ENCODE data around the gene SST. TPM values are rescaled to one million over a fixed set of nuclear protein-coding genes. Genes with fewer than 3 reads are reported as not detected.

Gene SST
- total RNA-seq, result not detected

- peak in 2 of 3 donors; percentile 43 to 71 for DNase-seq (ENCODE audit: low read depth in 2 of 3, low spot score in 2 of 3)
These were observed at the start of gene SST for GRCh38 chr3:187669675-187670504. SST (minus strand) TSS chr3:187670394; CDS start chr3:187670291, 103 bp downstream.

- DNase-seq (ENCODE audit: low read depth in 2 of 3, low spot score in 2 of 3), result no peak
These were observed 49.6 kb upstream of the SST start for GRCh38 chr3:187719628-187720336.

DNA sequence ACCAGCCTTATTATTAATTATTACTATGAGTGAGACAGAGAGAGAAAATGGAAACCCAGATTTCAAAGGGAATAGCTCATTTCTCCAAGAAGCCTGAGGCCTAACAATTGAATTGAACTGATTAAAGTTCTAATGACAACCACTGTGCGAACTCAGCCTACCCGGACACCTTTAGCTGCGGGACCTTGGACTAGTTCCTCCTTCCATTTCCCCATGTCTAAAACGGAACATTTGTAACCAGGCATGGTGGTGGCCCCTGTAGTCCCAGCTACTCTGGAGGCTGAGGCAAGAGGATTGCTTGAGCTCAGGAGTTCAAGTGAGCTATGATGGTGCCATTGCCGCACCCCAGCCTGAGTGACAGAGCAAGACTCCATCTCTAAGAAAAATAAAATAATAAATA lies 48.6 kb upstream of the SST start:
- no peak for DNase-seq (ENCODE audit: low read depth in 2 of 3, low spot score in 2 of 3)

GRCh38 chr3:187717572-187717971 lies 47.4 kb upstream of the SST start:
- no peak for DNase-seq (ENCODE audit: low read depth in 2 of 3, low spot score in 2 of 3)

DNA sequence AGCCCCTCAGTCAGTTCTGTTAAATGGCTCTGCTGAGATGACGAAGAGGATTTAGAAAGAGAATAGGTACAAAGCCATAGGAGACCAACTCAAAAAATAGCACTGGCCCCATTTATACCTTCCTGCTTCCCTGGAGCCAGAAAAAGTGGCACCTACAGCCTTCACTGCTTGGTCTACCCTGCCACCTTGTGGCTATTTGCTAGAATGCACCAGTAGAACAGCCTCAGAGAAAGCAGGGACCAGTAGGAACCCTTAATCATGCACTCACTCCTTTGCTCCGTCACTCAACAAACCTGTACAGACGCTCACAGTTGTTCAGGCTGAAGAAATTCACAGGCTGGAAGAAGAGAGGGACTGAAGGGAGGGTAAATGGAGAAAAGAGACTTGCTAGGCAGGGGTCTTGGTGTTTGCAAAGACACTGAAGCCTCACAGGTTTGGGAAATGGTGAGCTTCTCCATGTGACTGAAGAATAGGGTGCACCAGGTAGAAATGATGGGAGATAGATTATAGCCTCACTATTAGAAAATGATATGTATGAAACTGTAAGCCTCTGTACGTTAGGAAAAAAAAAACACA lies 44.3 kb upstream of the SST start:
- peak; percentile 49 to 86 (median 66) for DNase-seq (ENCODE audit: low read depth in 2 of 3, low spot score in 2 of 3)

GRCh38 chr3:187713504-187713903 lies 43.3 kb upstream of the SST start:
- peak in 2 of 3 donors; percentile 15 to 39 for DNase-seq (ENCODE audit: low read depth in 2 of 3, low spot score in 2 of 3)

DNA sequence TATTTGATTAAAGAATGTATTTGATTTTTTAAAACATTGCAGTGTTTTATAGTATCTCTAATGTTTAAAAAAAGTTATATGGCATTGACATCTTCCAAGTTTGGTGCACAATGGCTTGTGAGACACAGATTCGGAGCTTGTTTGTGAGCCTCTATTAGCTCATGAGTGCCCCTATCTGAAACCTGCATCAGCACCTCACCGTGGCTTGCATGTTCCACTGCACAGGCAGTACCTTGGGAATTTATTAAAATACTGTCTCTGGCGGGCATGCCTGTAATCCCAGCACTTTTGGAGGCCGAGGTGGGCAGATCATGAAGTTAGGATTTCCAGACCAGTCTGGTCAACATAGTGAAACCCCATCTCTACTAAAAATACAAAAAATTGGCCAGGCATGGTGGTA lies 39.0 kb upstream of the SST start:
- no peak for DNase-seq (ENCODE audit: low read depth in 2 of 3, low spot score in 2 of 3)

GRCh38 chr3:187708696-187709095 lies 38.5 kb upstream of the SST start:
- no peak for DNase-seq (ENCODE audit: low read depth in 2 of 3, low spot score in 2 of 3)

DNA sequence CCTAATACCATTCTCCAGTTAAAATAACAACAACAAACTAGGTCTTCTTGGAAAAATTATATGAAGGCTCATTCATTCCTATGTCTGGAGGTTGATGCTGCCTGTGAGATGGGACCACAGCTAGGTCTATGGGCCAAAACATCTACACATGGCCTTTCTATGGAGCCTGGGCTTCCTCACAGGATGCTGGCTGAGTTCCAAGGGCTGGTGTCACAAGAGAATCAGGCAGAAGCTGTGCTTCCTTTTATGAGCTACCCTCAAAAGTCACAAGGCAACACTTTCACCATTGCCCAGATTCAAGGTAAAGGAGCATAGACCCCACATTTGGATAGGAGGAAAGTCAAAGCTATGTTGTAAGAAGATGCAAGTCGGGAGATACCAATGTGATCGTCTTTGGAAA lies 36.8 kb upstream of the SST start:
- DNase-seq (ENCODE audit: low read depth in 2 of 3, low spot score in 2 of 3), result peak in 1 of 3 donors; percentile 54

DNA sequence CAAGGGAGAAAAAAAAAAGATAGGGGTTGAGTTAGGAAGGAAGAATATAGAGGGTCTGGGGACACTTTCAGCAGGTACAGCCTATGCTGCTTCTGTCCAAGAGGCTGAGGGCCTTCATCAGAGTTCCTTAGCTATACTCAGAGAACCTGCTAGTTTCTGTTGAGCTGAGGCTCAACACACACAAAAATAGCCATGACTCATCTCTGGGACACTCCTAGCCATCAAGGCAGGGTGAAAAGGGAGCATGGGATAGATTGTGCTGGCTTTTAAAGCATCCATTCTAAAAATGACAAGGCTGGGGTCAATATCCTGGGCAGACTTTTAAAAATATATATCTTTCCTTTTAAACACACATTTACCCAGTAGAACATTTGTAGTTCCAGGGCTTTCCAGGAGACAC lies 35.0 kb upstream of the SST start:
- DNase-seq (ENCODE audit: low read depth in 2 of 3, low spot score in 2 of 3), result no peak

DNA sequence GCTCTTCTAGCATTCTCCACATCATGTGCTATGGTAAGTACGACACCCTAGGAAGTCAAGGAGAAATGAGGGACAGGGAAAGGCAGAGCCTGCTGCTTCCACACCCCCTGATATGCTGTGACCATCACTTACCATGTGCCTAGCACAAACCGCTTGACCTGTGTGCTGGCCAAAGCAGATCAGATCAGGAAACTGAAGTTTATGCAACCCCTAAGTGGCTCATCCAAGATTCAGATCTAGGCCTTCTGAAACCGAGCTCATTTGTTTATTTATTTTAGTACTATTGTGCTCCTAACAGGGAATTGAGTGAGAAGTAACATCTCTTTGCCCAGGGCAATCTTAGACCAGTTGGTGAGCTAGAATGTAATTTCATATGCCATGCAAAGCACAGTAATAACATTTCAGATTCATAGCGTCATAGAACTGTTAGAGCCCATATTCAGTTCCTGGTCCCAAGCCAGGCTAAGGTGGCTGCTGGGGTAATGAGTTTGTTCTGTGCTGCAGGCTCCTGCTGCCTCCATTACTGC lies 32.4 kb upstream of the SST start, which contains the start of gene RTP2:
RTP2 (minus strand) TSS at position 51 of the 527 bp plus-strand sequence. CDS start 429 bp downstream, outside the sequence.
- DNase-seq (ENCODE audit: low read depth in 2 of 3, low spot score in 2 of 3), result no peak

GRCh38 chr3:187700249-187700648 lies 30.1 kb upstream of the SST start:
- no peak for DNase-seq (ENCODE audit: low read depth in 2 of 3, low spot score in 2 of 3)

DNA sequence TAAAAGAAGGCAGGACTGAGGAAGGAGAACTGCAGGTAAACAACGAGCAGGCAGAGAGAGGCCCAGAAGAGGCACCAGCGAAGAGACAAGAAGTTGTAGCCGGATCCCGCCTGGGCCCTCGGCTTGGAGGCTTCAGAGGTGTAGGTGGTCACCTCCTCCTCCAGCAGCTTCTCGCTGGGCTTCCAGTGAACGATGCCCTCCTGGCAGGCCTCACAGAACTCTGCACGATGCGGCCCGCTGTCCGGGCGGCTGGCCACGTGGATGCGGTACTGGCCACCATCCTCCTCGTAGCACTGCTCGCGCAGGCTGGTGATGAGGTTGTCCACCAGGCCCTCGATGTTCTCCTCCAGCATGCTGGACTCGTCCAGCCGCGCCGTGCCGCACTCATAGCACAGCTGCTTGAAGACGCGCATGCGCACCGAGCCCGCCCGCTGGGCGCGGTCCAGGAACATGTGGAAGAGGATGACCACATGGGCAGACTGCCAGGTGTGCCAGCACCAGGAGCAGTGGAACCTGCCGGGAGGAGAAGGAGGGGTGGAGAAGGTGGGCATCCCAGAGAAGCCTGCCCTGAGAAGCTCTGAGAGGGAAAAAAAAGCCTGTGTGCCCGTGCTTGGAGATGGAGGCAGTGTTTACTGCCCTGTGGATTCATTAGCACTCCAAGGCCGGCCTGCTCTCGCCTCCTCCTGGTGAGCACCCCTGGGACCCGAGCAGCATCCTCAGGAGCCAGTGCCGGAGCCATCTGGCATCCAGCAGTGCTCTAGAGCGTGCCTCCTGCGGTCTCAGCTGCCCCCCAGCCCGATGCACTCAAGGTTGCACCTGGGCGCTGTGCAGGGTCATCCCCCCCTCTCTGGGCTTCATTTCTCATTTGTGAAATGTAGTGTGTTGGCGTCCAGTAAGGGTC lies 28.6 kb upstream of the SST start:
- no peak for DNase-seq (ENCODE audit: low read depth in 2 of 3, low spot score in 2 of 3)

- no peak for DNase-seq (ENCODE audit: low read depth in 2 of 3, low spot score in 2 of 3)
These were observed 25.8 kb upstream of the SST start for GRCh38 chr3:187696021-187696420.

GRCh38 chr3:187695449-187695848 lies 25.3 kb upstream of the SST start:
- DNase-seq (ENCODE audit: low read depth in 2 of 3, low spot score in 2 of 3), result no peak

DNA sequence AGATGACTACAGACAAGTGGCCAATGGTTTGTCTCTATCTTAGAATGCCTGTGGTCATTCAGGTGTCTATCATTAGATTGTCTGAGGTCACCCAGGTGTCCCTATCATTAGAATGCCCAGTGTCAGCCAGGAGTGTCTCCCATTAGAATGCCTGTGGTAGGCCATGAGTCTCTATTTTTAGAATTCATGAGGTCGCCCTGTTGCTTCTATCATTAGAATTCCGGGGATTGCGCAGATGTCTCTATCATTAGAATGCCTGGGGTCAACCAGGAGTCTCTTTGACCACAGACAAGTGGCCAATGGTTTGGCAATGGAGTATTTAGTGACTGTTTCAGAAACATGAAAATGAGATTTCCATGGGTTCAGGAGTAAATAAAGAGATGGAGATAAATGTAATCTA lies 24.6 kb upstream of the SST start:
- DNase-seq (ENCODE audit: low read depth in 2 of 3, low spot score in 2 of 3), result no peak

DNA sequence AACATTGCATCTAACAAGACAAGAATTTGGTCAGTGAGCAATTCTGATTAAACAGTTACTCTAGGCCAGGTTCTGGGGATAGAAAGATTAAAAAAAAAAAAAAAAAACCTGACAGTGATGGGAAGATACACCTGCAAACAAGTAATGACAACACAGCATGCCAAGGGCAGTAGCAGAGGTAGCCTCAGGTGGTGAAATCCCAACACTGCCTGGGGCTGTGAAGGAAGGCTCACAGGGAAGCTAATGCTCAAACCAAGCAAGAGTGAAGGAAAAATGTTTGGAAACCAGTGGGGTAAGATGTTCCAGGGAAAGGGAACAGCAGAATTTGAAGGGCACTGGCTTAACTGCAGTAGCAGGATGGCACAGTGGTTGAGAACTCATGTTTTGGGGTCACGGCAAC lies 23.2 kb upstream of the SST start:
- no peak for DNase-seq (ENCODE audit: low read depth in 2 of 3, low spot score in 2 of 3)

- no peak for DNase-seq (ENCODE audit: low read depth in 2 of 3, low spot score in 2 of 3)
These were observed 19.8 kb upstream of the SST start for GRCh38 chr3:187689984-187690383.

DNA sequence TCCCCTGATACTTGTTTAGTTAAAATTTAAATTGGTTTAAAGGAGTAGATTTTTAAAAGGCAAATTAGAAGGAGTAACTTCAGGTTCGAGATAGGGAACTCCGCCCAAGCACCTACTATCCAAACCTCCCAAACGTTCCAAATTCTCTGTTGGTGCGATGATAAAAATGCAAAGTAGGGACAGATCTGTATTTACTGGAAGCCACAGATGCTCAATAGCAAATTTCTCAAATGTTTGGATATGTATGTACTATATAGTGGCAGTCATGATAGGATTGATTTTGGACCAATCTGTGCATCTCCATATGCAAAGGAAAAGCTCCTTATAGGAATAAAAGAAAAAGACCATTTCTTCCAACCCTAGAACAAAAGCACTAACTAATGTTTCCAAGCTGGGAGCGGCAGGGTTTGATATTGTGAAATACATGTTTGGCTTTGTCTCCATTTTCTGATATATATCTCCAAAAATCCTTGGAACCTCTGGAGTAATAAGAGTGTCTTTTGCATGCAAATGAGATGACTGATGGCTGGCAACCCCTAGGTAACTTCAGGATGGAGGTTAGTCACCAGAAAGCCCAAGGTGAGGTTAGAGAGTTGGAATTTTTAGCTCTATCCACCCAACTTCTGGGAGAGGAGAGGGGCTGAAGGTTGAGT lies 16.6 kb upstream of the SST start:
- no peak for DNase-seq (ENCODE audit: low read depth in 2 of 3, low spot score in 2 of 3)

DNA sequence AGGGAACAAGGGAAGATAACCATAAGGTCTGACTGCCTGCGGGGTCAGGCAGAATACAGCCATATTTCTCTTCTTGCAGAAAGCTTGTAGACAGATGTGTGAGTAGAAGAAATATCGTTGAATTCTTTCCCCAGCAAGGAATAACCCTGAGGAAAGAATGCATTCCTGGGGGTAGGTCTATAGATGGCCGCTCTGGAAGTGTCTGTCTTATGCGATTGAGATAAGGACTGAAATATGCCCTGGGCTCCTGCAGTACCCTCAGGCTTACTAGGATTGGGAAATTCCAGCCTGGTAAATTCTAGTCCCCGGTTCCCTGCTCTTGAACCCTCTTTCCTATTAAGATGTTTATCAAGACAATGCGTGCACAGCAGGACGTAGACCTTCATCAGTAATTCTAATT lies 15.8 kb upstream of the SST start:
- DNase-seq (ENCODE audit: low read depth in 2 of 3, low spot score in 2 of 3), result no peak
